Activated T-cell treated with anti-CD3 and anti-CD28 coated beads, Interleukin-2, amount 50 U/mL, for 72 hours (primary cell): Measurements from ENCODE around the gene SLC16A6. TPM values are rescaled to one million over a fixed set of nuclear protein-coding genes. Genes with fewer than 3 reads are reported as not detected.
A peak's percentile ranks its signal among the peaks of the same experiment; 100 is the strongest.
"Not testable (repeated sequence)": the region's sequence is repeated elsewhere in the genome, so short reads cannot be mapped to it uniquely, and the experiment has no call there.

Source experiments
- ATAC-seq, 2 donors: fragments of 150-1000 bp; cut with Tn5 transposase; replicated peaks in 1 of 2; 2 replicates each; pipeline ENCODE4 v1.10.0; 2021; ENCODE audit warnings: moderate library complexity in 2 of 2, mild to moderate bottlenecking in 1 of 2
- DNase-seq, 2 donors: peaks; one replicate each; pipeline ENCODE4 v3.0.0; 2021 to 2022; ENCODE audit warnings: mixed read lengths in 1 of 2
- H3K27ac Mint-ChIP-seq: one replicate; pipeline ENCODE4 v1.8.0; 2022; ENCODE audit warnings: mild to moderate bottlenecking, moderate library complexity, mixed read lengths
- H3K27me3 Mint-ChIP-seq: one replicate; pipeline ENCODE4 v1.8.0; 2022; ENCODE audit warnings: low read depth, mixed read lengths
- H3K36me3 Mint-ChIP-seq, 2 donors: one replicate each; pipeline ENCODE4 v1.8.0; 2022; ENCODE audit warnings: mixed read lengths in 2 of 2, mild to moderate bottlenecking in 1 of 2; ENCODE audit not compliant: insufficient read depth in 2 of 2
- H3K4me1 Mint-ChIP-seq: one replicate; pipeline ENCODE4 v1.8.0; 2022; ENCODE audit warnings: low read depth, mixed read lengths
- H3K4me3 Mint-ChIP-seq, 2 donors: one replicate each; pipeline ENCODE4 v1.8.0; 2022; ENCODE audit warnings: mild to moderate bottlenecking in 2 of 2, mixed read lengths in 2 of 2, moderate library complexity in 2 of 2
- H3K9me3 Mint-ChIP-seq, 2 donors: one replicate each; pipeline ENCODE4 v1.8.0; 2022; ENCODE audit warnings: mixed read lengths in 2 of 2
- total RNA-seq, 2 donors: library from RNA; stranded (reverse); gene quantifications; one replicate each; pipeline ENCODE4 v1.2.3, GENCODE V29; 2022

The SLC16A6 gene
- total RNA-seq, 2 donors from 2014 or later, result 5.9 to 8.7 TPM

DNA sequence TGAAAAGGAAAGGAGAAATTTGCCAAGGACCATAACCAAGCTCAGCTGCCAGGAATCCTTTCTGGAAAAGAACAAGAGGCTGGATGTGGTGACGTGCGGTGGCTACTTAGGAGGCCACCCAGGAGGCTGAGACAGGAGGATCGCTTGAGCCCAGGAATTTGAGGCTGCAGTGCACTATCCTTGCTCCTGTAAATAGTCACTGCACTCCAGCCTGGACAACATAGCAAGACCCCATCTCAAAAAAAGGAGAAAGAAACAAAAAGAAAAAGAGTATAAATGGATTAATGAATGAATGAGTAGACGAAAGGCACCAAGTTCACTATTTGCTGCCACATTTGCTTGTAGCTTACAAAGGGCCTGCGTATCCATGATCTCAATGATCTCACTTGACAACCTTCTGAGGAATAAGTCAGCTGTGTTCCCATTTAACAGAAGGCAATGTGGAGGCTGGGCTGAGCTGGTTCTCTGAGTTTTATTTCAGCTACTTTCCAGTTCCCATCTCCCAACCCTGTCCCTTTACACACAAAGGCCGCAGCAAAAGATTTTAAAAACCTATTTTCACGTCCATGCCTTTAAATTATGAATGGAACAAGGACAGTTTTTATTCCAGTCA lies 30.1 kb upstream of the SLC16A6 start:
- Mint-ChIP-seq H3K9me3 (no peaks in the 10 kb centered on the region), H3K4me3 (no peak overlapping the region), H3K36me3 (no peaks in the 10 kb centered on the region), H3K4me1 (peaks cover 23% of the 10 kb centered on the region), H3K27ac (no peak overlapping the region), H3K27me3 (no peaks in the 10 kb centered on the region)
- no peak for ATAC-seq
- no peak for DNase-seq

DNA sequence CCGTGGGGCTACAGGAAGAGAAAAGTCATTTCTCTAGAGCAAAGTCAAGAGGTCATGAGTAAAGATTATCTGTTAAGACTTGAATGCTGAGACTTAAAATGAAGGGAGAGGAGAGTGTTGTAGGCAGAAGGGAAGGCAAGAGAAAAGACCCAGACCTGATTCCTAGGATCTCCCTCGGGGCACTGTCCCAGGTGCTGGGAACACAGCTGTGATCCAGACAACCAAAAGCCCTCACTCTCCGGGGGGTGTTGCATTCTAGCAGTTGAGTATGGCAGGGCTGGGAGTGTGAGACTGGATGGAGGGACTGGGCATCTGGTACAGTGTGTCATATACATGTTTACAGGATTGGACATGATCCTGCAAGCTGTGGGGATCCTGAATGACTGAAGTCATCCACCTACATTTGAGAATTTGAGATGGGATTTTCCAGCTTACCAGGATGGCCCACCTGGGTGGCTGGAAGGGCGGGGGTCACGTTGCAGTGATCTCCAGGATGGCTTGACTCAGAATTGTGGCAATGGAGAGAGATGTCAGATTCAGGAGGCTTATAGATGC lies 29.5 kb upstream of the SLC16A6 start:
- DNase-seq, result no peak
- H3K4me3 Mint-ChIP-seq, result no peak overlapping the region
- H3K27me3 Mint-ChIP-seq, result no peaks in the 10 kb centered on the region
- no peaks in the 10 kb centered on the region for H3K9me3 Mint-ChIP-seq
- H3K4me1 Mint-ChIP-seq, result peaks cover 22% of the 10 kb centered on the region
- no peak overlapping the region for H3K27ac Mint-ChIP-seq
- no peak for ATAC-seq
- no peaks in the 10 kb centered on the region for H3K36me3 Mint-ChIP-seq

DNA sequence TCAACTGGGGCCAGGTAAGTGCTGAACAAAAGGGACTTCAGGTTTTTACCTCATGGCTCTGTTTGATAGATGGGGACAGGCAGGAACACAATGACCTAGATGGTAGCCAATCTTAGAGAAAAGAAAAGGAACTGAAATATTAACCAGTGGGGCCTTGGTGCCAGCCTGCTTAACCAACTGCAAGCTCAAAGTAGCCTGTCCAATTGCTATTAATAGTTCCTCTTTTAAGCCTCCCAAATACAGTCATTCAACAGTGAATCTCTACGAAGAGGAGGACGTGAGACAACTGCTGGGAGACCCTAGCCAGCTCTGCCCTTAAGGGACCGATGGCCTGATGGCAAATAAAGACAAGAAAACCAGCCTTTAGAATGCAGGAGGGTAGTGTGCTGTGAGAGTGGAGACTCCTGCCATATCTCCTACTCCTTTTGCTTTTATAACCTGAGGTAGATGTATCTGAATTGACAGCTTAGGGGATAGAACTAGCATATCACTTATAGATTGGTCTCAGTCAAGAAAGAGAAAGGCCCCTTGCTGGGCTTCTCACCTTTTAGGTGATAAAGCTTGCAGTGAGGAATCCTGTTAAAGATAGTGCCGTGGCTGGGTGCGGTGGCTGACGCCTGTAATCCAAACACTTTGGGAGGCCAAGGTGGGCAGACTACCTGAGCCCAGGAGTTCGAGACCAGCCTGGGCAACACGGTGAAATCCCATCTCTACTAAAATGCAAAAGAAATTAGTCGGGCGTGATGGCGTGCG lies 28.7 kb upstream of the SLC16A6 start:
- peaks cover 29% of the 10 kb centered on the region for H3K4me1 Mint-ChIP-seq
- DNase-seq (no peak), ATAC-seq (no peak)
- H3K27me3 Mint-ChIP-seq, result no peaks in the 10 kb centered on the region
- no peaks in the 10 kb centered on the region for H3K36me3 Mint-ChIP-seq
- no peaks in the 10 kb centered on the region for H3K9me3 Mint-ChIP-seq
- no peak overlapping the region for H3K4me3 Mint-ChIP-seq
- H3K27ac Mint-ChIP-seq, result no peak overlapping the region

DNA sequence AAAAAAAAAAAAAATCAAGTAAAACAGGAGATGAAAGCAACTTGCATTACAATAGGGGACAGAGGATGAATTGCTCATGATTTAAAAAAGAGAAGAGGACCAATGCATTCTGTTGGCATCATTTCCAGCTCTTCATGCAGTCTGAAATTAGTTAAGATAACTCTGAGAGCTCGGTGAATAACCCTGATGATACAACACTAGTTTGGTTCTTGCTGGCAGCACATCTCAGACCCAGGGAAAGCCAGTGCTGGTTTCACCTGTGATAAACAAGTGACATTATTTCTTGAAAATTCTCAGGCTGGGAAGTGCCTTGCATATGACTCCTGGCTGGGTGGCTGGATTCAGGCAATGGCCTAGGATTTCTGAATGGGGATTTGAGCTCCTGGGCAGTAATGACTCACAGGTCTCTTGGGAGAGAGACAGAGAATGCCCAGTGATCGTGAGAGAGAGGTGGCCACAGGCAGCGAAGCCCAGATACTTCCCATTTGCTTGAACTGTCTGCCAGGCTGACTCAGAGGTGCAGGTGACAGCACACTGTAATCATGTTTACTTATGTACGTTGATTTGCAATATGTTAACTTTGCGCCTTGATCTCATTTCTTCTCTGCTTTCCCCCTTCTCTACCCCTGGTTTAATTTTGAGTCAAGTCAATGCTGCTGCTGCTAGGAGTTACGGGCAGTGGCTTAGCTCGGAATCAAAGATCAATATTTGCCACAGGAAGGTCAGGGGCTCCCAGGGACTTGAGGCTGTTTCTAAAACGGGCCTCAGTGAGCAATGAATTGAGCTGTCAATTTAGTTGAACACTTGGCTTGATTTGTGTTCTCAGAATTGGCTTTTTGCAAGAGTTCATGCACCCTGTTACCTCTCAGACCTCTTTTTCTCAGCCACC lies 27.4 kb upstream of the SLC16A6 start:
- ATAC-seq, result peak; percentile 40 to 80

DNA sequence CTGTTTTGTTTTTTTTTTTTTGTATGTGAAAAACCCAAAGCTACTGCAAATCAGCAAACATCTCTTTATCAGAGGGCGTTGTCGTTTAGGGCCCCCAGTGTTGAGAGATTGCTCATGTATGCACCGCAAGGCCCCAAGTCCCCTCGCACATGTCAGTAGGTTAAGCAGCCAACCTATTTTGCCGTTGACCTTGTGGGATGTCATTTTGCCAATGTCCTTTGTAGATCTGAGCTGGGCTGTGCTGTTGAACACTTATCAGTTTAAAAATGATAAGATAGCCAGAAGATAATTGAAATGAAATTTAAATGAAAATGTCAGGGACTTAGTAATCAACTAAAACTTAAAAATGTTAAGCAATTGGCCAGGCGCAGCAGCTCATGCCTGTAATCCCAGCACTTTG lies 26.5 kb upstream of the SLC16A6 start:
- DNase-seq (no peak), ATAC-seq (no peak)
- Mint-ChIP-seq H3K27ac (no peak overlapping the region), H3K9me3 (no peaks in the 10 kb centered on the region), H3K27me3 (no peaks in the 10 kb centered on the region), H3K4me3 (no peak overlapping the region), H3K4me1 (peaks cover 42% of the 10 kb centered on the region), H3K36me3 (peaks cover 0 to 1% of the 10 kb centered on the region in 2 donors)

More for the DNA sequence above, 27.4 kb upstream of the SLC16A6 start:
- DNase-seq, result no peak
- H3K27me3 Mint-ChIP-seq, result no peaks in the 10 kb centered on the region
- H3K9me3 Mint-ChIP-seq, result no peaks in the 10 kb centered on the region
- H3K27ac Mint-ChIP-seq, result no peak overlapping the region
- H3K4me3 Mint-ChIP-seq, result no peak overlapping the region
- H3K4me1 Mint-ChIP-seq, result peaks cover 33% of the 10 kb centered on the region
- no peaks in the 10 kb centered on the region for H3K36me3 Mint-ChIP-seq

DNA sequence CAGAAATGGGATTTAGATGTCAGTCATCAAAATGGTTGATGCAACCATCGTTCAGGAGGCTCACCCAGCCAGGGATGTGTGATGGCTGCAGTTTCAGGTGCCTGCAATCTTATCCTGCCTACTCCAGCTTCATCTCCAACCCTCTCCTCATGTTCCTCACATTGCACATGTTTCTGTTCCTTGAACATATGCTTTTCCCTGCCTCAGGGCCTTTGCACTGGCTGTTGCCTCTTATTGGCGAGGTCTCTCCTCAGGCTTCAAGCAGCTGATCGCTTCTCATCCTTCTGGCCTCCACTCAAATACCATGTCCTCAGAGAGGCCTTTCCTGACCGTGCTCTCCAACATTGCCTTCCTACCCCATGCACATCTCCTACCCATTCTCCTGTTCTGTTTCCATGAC lies 25.0 kb upstream of the SLC16A6 start:
- H3K9me3 Mint-ChIP-seq, result no peaks in the 10 kb centered on the region
- peaks cover 0 to 1% of the 10 kb centered on the region in 2 donors for H3K36me3 Mint-ChIP-seq
- ATAC-seq (no peak), DNase-seq (no peak)
- H3K4me1 Mint-ChIP-seq, result peaks cover 54% of the 10 kb centered on the region
- H3K27me3 Mint-ChIP-seq, result no peaks in the 10 kb centered on the region
- H3K27ac Mint-ChIP-seq, result no peak overlapping the region
- H3K4me3 Mint-ChIP-seq, result no peak overlapping the region

DNA sequence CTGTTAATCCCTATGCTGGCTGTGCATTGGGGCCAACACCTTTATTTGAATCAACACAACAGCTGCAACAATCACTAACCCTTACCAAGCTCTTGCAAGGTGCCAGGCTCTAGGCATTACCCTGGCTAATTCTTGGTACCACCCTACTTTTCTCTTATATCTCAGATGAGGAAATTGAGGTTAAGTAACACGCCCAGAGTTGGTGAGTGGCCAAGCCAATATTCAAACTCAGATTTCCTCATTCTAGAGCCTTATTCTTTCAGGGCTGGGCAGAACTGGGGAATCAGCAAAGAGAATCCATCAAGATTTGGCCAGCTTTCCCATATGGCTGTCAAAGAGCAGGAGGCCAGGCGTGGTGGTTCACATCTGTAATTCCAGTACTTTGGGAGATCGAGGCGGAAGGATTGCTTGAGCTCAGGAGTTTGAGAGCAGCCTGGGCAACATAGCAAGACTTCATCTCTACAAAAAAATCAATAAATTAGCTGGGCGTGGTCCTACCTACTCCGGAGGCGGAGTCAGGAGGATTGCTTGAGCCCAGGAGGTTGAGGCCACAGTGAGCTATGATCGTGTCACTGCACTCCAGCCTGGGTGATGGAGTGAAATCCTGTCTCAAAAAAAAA lies 24.1 kb upstream of the SLC16A6 start:
- Mint-ChIP-seq H3K27me3 (no peaks in the 10 kb centered on the region), H3K36me3 (peaks cover 0 to 1% of the 10 kb centered on the region in 2 donors), H3K9me3 (no peaks in the 10 kb centered on the region), H3K4me1 (peaks cover 63% of the 10 kb centered on the region), H3K27ac (no peak overlapping the region), H3K4me3 (no peak overlapping the region)
- DNase-seq, result no peak
- no peak for ATAC-seq

DNA sequence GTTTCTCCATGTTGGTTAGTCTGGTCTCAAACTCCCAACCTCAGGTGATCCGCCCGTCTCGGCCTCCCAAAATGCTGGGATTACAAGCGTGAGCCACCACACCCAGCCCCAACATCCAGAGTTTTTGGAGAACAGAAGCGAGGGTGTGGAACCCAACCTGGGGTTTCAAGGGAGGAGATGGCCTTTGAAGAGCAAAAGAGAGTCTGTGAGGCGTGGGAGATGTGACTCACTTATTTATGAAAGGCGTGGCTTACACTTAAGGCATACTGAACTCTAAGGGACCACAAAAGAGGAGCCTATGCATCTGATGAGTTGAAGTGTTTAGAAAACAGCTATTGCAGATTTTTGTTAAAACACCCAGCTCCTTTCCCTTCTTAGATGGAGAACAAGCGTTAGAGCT lies 19.2 kb upstream of the SLC16A6 start:
- H3K9me3 Mint-ChIP-seq, result no peaks in the 10 kb centered on the region
- peak; percentile 86 to 93 for ATAC-seq
- peaks cover 3 to 4% of the 10 kb centered on the region in 2 donors for H3K36me3 Mint-ChIP-seq
- no peaks in the 10 kb centered on the region for H3K27me3 Mint-ChIP-seq
- no peak overlapping the region for H3K4me3 Mint-ChIP-seq
- peak; percentile 42 to 49 for DNase-seq
- H3K27ac Mint-ChIP-seq, result no peak overlapping the region
- H3K4me1 Mint-ChIP-seq, result peaks cover 42% of the 10 kb centered on the region

DNA sequence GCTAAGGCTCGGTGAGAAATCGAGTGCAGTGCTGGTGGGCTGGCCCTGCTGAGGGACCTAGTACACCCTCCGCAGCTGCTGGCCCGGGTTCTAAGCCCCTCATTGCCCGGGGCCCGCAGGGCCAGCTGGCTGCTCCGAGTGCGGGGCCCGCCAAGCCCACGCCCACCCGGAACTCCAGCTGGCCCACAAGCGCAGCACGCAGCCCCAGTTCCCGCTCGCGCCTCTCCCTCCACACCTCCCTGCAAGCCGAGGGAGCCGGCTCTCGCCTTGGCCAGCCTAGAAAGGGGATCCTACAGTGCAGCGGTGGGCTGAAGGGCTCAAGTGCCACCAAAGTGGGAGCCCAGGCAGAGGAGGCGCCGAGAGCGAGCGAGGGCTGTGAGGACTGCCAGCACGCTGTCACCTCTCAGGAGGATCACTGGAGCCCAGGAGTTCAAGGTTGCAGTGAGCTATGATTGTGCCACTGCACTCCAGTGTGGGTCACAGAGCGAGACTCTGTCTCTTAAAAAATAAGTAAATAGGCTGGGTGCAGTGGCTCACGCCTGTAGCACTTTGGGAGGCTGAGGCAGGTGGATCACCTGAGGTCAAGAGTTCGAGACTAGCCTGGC lies 18.2 kb upstream of the SLC16A6 start:
- not testable (repeated sequence) for H3K27me3 Mint-ChIP-seq, ATAC-seq, DNase-seq, H3K9me3 Mint-ChIP-seq, H3K4me3 Mint-ChIP-seq, H3K36me3 Mint-ChIP-seq, H3K27ac Mint-ChIP-seq
- H3K4me1 Mint-ChIP-seq, result peaks cover 37% of the 10 kb centered on the region

DNA sequence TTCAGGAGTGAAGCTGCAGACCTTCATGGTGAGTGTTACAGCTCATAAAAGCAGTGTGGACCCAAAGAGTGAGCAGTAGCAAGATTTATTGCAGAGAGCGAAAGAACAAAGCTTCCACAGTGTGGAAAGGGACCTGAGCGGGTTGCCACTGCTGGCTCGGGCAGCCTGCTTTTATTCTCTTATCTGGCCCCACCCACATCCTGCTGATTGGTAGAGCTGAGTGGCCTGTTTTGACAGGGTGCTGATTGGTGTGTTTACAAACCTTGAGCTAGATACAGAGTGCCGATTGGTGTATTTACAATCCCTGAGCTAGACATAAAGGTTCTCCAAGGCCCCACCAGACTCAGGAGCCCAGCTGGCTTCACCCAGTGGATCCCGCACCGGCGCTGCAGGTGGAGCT lies 17.6 kb upstream of the SLC16A6 start:
- ATAC-seq, H3K36me3 Mint-ChIP-seq, DNase-seq, H3K27ac Mint-ChIP-seq, H3K4me3 Mint-ChIP-seq, H3K27me3 Mint-ChIP-seq, H3K9me3 Mint-ChIP-seq: not testable (repeated sequence)
- H3K4me1 Mint-ChIP-seq, result peaks cover 33% of the 10 kb centered on the region

DNA sequence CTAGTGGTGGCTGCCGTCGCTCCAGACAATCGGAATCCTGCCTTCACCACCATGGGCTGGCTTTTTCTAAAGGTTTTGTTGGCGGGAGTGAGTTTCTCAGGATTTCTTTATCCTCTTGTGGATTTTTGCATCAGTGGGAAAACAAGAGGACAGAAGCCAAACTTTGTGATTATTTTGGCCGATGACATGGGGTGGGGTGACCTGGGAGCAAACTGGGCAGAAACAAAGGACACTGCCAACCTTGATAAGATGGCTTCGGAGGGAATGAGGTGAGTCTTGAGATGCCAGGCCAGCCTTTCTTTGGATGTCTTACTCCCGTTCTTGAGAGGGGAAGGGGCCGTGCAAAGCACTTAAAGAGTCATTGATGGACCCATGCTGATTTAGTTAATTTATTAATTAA lies 16.5 kb upstream of the SLC16A6 start:
- Mint-ChIP-seq H3K4me3 (no peak overlapping the region), H3K27me3 (no peaks in the 10 kb centered on the region), H3K27ac (no peak overlapping the region), H3K9me3 (no peaks in the 10 kb centered on the region), H3K36me3 (peaks cover 2 to 3% of the 10 kb centered on the region in 2 donors), H3K4me1 (peaks cover 23% of the 10 kb centered on the region)
- ATAC-seq (no peak), DNase-seq (no peak)

DNA sequence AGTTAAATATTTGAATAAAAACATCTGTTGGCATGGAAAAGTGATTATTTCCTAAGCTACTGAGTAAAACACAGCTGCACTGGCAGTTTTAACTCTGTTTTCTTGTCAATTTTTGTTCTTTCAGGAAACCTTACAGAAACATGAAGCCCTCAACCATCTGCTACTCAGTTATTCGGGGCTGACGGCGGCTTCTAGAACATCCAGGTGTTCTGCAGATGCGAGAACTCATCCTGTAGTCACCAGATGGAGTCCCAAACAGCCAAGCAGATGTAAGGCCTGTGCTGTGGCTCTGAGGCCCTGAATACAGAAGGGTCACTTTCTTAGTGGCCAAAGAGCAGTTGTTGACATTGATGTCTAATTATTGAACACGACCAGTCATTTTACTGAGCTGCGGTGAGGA lies 15.9 kb upstream of the SLC16A6 start:
- peaks cover 2 to 3% of the 10 kb centered on the region in 2 donors for H3K36me3 Mint-ChIP-seq
- H3K4me1 Mint-ChIP-seq, result peaks cover 17% of the 10 kb centered on the region
- no peak for DNase-seq
- no peak for ATAC-seq
- no peak overlapping the region for H3K4me3 Mint-ChIP-seq
- H3K27ac Mint-ChIP-seq, result no peak overlapping the region
- H3K27me3 Mint-ChIP-seq, result no peaks in the 10 kb centered on the region
- no peaks in the 10 kb centered on the region for H3K9me3 Mint-ChIP-seq
